SH-SY5Y (cell line): ENCODE data around the gene CD99L2.

ENCODE experiments used
- GATA2 ChIP-seq: IDR thresholded peaks from 2 replicates; pipeline ENCODE4 v1.6.1; 2011; ENCODE audit warnings: mild to moderate bottlenecking, low read depth, low read length
- GATA3 ChIP-seq: IDR thresholded peaks from 2 replicates; pipeline ENCODE4 v1.6.1; 2011; ENCODE audit warnings: low read depth, mild to moderate bottlenecking, low read length, moderate library complexity

GRCh38 chrX:150941580-150941979 is 43.1 kb upstream of the CD99L2 start:
- TF ChIP-seq GATA2, result no peak
- TF ChIP-seq GATA3, result no peak
